Progenitor cell of endocrine pancreas (in vitro differentiated cells): ENCODE measurements around the gene LCN6. TPM values are rescaled to one million over a fixed set of nuclear protein-coding genes. Genes with fewer than 3 reads are reported as not detected.

Experiments
- DNase-seq: peaks from one replicate; pipeline ENCODE4 v3.0.0; 2021; ENCODE audit warnings: low spot score; ENCODE audit not compliant: unreplicated experiment
- H3K27ac Mint-ChIP-seq: 2 replicates; pipeline ENCODE4 v1.8.0; 2021; ENCODE audit warnings: mild to moderate bottlenecking, moderate library complexity, mixed read lengths
- H3K27me3 Mint-ChIP-seq: 2 replicates; pipeline ENCODE4 v1.8.0; 2021; ENCODE audit warnings: mixed read lengths
- H3K36me3 Mint-ChIP-seq: 2 replicates; pipeline ENCODE4 v1.8.0; 2022; ENCODE audit warnings: mixed read lengths; ENCODE audit not compliant: insufficient read depth
- H3K4me1 Mint-ChIP-seq: 2 replicates; pipeline ENCODE4 v1.8.0; 2021; ENCODE audit warnings: low read depth, mixed read lengths
- H3K4me3 Mint-ChIP-seq: 2 replicates; pipeline ENCODE4 v1.8.0; 2021; ENCODE audit warnings: low read depth, mild to moderate bottlenecking, moderate library complexity, mixed read lengths
- H3K9me3 Mint-ChIP-seq: 2 replicates; pipeline ENCODE4 v1.8.0; 2021; ENCODE audit warnings: low read depth, mixed read lengths
- CTCF ChIP-seq: fragments of 200-600 bp; sonication (generic); IDR thresholded peaks from one replicate; pipeline ENCODE4 v1.5.0; 2021; ENCODE audit warnings: antibody characterized with exemption, mild to moderate bottlenecking; ENCODE audit not compliant: unreplicated experiment
- total RNA-seq: library from RNA; stranded (reverse); gene quantifications from 2 replicates; pipeline ENCODE4 v1.2.1, GENCODE V29; 2021

The LCN6 gene
- total RNA-seq, 1 donor from 2014 or later, result not detected

- peaks cover 7% of the 10 kb centered on the region for H3K9me3 Mint-ChIP-seq
Measured at GRCh38 chr9:136747161-136748060, 914 bp downstream of the LCN6 start.

DNA sequence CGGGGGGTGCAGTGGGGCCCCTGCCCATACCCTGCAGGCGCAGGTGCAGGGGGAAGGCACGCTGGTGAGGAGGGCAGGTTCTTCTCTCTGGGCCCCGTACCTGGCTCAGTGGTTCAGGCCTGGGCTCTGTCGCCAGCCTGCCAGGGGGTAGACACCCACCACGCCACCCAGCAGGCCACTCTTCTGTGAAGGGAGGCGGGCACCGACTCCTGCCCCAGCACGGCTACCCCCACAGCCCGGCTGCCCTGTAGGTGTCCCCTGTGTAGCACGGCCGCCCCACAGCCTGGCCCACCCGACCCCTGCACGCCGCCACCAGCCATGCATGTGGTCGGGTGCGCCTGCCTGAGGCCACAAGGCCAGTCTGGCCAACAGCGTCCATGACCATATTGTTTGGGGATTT is 1.7 kb downstream of the LCN6 start:
- H3K27ac Mint-ChIP-seq, result no peak overlapping the region
- no peaks in the 10 kb centered on the region for H3K4me1 Mint-ChIP-seq
- DNase-seq, result no peak
- no peaks in the 10 kb centered on the region for H3K27me3 Mint-ChIP-seq
- H3K9me3 Mint-ChIP-seq, result peaks cover 2% of the 10 kb centered on the region
- no peak for TF ChIP-seq CTCF
- H3K36me3 Mint-ChIP-seq, result no peaks in the 10 kb centered on the region
- no peak overlapping the region for H3K4me3 Mint-ChIP-seq

More at GRCh38 chr9:136747161-136748060, 914 bp downstream of the LCN6 start:
- H3K4me3 Mint-ChIP-seq, result no peak overlapping the region
- DNase-seq, result no peak
- peaks cover 3% of the 10 kb centered on the region for H3K27me3 Mint-ChIP-seq
- H3K27ac Mint-ChIP-seq, result no peak overlapping the region
- H3K4me1 Mint-ChIP-seq, result no peaks in the 10 kb centered on the region
- no peak for TF ChIP-seq CTCF
- H3K36me3 Mint-ChIP-seq, result no peaks in the 10 kb centered on the region

- Mint-ChIP-seq H3K9me3 (no peaks in the 10 kb centered on the region), H3K36me3 (no peaks in the 10 kb centered on the region), H3K27ac (no peak overlapping the region), H3K4me1 (no peaks in the 10 kb centered on the region), H3K27me3 (no peaks in the 10 kb centered on the region), H3K4me3 (no peak overlapping the region)
- DNase-seq, result no peak
- TF ChIP-seq CTCF, result no peak
Measured at GRCh38 chr9:136746155-136746490, 2.2 kb downstream of the LCN6 start.

GRCh38 chr9:136745389-136746154 is 2.8 kb downstream of the LCN6 start:
- Mint-ChIP-seq H3K4me1 (no peaks in the 10 kb centered on the region), H3K36me3 (no peaks in the 10 kb centered on the region), H3K27ac (no peak overlapping the region), H3K27me3 (no peaks in the 10 kb centered on the region), H3K4me3 (no peak overlapping the region), H3K9me3 (no peaks in the 10 kb centered on the region)
- no peak for DNase-seq
- TF ChIP-seq CTCF, result no peak

GRCh38 chr9:136744773-136745172 is 3.6 kb downstream of the LCN6 start:
- Mint-ChIP-seq H3K4me1 (no peaks in the 10 kb centered on the region), H3K4me3 (no peak overlapping the region), H3K27me3 (peaks cover 3% of the 10 kb centered on the region), H3K27ac (no peak overlapping the region), H3K36me3 (no peaks in the 10 kb centered on the region), H3K9me3 (no peaks in the 10 kb centered on the region)
- no peak for DNase-seq
- no peak for TF ChIP-seq CTCF
